Activated T-cell treated with anti-CD3 and anti-CD28 coated beads for 1 hour (primary cell): ENCODE measurements around the gene ADIRF.
"Not testable (repeated sequence)": the region's sequence is repeated elsewhere in the genome, so short reads cannot be mapped to it uniquely, and the experiment has no call there.

Experiments used
- DNase-seq: peaks from one replicate; pipeline ENCODE4 v3.0.0-alpha.2; 2020; ENCODE audit warnings: low read depth

ADIRF gene

DNA sequence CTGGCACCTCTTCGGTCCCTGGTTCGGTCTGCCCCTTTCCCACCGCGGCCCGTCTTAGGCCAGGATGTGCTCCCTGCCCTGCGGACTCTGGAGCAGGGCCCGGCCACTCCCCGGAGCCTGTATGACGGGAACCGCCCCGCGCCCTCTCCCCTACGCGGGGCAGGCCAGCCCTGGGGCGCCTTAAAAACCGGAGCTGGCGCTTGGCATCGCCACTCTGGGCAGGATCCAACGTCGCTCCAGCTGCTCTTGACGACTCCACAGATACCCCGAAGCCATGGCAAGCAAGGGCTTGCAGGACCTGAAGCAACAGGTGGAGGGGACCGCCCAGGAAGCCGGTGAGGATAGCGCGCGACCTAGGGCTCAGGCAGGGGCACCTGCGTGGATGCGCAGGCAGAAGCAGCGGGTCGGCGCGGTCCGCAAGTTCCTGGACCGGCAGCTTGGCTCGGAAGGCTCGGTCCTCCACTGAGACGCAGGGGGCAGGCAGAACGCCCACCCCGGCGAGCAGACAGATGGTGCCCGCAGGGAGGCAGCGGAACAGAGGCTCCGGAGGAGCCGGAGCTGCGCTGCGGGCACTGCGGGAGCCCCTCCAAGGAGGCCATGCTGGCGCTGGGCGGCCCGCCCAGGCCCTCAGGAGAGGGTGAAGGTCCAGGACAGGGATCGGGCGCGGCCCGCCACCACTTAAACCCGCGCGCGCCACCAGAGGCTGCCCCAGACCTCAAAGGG lies at the start of gene ADIRF:
TSS of gene ADIRF (plus strand) at position 212 of the 723 bp plus-strand sequence. CDS start at position 275, 63 bp downstream.
- DNase-seq: no peak

GRCh38 chr10:86922553-86922961 lies 45.7 kb upstream of the ADIRF start:
- no peak for DNase-seq

DNA sequence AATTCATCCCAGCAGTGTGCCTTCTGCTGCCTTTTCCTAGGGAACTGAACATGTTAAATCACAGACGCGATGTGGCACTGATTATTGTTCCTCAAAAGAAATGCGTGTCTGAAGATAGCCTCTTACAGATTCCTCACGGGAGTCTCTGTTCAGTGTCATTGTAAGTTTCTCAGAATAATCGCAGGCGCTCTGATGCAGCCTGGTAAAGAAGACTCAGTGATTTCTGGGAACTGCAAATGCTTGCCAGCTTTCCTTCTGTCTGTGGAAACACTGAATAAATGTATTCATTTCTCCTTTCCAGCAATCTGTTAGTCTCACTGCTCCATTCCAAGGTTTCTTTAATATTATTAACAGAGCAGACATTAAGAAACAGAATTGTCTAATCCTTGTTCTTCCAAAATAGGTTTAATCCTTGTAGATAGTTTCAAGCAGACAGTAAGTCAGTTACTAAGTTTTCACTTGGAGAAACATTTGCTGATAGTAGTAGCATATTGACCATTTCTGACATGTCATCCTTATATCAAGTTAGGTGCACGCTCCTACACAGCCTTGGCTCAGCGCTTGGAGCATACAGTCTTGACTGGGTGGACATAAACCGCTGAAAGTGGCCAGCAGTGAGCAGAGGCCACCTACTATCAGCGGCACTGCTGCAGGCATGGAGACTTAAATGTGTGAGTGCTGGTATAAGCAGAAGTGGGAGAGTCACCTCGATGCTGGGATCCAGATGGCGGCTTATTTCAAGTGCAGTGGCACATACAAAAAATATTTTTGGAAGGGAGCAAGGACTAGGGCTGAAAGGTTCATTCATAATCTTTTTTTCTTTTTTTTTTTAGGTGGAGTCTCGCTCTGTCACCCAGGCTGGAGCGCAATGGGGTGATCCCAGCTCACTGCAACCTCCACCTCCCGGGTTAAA lies 38.6 kb upstream of the ADIRF start:
- no peak for DNase-seq

- DNase-seq: no peak
Measured at GRCh38 chr10:86931872-86932271, 36.4 kb upstream of the ADIRF start.

- DNase-seq: no peak
Measured at GRCh38 chr10:86932674-86933073, 35.6 kb upstream of the ADIRF start.

GRCh38 chr10:86934162-86934711 lies 34.0 kb upstream of the ADIRF start:
- not testable (repeated sequence) for DNase-seq

DNA sequence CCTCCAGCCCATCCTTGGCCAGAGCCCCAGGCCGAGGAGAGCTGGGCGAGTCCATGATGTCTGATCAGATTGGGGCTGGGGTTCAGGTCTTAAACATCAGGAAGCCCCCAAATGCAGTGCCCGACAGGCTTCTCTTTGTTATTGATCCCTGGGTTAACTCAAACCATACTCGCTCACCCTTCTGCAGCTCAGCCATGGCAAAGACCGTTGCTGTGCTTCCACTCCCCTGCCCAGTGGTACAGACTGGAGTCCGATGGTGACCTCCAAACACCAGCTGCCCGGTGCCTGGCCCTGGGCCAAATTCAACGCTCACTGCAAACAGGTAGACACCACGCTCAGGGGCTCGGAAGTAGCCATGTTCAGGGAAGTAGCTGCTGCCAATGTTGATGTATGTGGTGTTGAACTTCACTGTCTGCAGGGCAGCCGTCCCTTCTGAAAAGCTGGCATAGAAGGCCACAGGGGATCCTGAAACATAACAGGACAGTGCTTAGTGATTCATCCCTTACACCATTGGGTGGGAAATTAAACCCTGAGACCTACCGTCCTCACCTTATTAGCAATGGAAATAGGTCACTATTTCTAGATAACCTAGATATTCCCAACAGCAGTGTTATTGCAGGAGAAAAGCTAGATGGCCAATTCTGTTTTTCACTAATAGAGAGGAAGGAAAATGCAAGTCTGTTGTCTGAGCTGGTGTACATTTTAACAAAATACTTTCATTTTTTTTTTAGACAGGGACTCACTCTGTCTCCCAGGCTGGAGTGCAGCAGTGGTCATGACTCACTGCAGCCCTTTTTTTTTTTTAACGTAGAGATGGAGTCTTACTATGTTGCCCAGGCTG lies 31.4 kb upstream of the ADIRF start:
- no peak for DNase-seq

DNA sequence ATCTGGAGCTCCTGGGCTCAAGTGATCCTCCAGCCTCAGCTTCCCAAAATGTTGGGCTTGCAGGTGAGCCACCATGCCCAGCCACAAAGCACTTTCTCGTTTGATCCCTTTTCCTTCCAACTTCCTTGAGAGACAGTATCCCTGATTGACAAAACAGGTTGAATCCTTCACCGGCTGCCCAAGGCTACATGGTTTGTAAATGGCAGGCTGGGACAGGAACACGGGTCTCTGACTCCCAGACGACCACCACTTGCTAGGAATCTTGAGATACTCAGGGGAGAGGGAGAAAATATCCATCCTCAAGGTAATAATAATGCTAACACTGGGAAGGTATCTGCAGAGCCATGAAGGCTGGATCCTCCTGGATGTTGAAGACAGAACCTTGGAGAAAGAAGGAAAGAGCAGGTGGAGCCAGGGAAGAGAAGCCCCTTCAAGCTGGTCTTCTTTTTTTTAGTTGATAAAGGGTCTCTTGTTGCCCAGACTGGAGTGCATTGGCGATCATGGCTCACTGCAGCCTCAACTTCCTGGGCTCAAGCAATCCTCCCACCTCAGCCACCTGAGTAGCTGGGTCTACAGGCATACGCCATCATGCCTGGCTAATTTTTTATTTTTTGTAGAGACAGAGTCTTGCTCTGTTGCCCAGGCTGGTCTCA lies 30.7 kb upstream of the ADIRF start:
- no peak for DNase-seq

- DNase-seq: no peak
Measured at GRCh38 chr10:86938260-86938659, 30.0 kb upstream of the ADIRF start.

DNA sequence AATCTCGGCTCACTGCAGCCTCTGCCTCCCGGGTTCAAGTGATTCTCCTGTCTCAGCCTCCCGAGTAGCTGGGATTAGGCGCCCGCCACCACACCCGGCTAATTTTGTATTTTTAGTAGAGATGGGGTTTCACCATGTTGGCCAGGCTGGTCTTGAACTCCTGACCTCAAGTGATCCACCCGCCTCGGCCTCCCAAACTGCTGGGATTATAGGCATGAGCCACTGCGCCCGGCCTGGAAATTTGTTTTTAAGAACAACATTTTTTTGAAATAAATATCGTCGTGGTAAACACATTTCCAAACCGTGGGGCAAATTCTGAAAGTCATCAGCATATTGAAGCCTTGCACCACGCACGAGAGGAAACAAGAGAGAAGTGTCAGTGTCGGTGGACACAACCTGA lies 28.2 kb upstream of the ADIRF start:
- DNase-seq: not testable (repeated sequence)

GRCh38 chr10:86940677-86941076 lies 27.6 kb upstream of the ADIRF start:
- no peak for DNase-seq

- DNase-seq: no peak
Measured at GRCh38 chr10:86941426-86941825, 26.9 kb upstream of the ADIRF start.

GRCh38 chr10:86941991-86942421 lies 26.3 kb upstream of the ADIRF start:
- no peak for DNase-seq

DNA sequence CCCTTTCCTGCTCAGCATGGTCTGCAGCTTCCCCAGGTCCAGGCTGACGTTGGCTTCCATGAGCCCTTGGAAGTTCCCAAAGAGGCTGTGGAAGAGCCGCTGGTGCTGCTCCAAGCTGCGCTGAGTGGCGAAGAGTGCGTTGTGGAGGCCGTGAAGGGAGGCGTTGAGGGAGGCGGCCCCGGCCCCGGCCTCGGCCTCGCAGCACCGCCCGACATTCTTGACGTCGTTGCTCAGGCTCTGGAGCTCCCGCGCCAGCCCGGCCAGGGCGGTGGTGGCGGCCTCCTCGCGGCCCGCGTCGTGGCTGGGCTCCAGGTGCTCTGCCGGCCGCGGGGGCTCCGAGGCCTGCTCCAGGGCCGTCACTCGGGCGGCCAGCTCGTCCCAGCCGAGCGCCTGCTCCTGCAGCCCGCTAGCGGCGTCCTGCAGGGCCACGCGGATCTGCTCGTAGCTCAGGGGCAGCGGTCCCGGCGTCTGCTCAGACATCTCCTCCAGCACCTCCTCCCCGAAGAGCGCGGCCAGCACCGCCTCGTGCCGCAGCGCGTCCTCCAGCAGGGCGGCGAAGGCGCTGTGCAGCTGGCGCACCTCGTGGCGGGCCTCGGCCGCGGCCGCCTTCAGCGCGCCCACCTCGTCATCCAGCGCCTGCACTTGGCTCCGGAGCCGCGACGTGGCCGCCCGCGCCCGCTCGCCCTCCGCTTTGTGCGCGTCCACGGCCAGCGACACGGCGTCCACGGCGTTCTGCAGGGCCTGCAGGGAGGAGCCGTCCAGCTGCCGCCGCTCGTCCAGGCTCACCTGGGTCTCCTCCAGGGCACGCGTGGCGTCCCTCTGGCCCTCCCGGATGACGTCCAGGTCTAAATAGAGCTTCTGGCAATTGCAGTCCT lies 25.6 kb upstream of the ADIRF start:
- no peak for DNase-seq

- DNase-seq: no peak
Measured at GRCh38 chr10:86943316-86944030, 24.8 kb upstream of the ADIRF start.

DNA sequence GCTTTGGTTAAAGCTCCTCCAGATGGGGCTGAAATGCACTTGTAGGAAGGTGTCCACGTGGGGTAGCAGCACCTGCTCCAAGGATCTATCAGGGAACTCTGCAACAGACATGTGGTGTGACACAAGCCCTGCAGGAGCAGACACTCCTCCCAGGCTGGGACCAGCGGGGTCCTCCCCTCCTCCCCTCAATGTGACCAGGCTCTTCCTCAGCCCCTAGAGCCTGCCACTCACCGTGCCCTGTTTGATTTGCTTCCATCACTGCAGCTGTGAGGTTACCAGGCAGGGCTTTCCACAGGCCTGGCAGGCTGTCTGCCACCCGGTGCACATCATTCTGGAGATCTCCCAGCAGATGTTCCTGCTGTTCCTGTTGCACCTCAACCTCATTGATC lies 24.3 kb upstream of the ADIRF start:
- DNase-seq: no peak

DNA sequence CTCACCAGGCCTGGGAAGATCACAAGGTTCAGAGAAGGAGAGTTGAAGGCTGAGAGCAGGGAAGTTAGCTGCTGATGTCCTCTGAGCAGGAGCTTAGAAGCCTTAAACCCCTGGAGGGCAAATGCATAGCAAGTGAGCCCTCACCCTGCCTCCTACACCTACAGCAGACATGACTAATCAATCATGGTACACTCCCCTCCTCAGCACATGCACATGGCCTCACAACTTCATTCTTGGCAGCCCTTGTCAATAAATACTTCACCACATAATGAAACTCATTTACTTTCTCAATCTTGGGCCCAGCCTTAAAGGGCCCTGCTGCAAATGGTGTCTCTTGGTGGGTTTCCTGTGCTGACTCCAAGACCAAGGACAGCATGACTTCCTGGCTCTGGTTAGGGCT lies 23.8 kb upstream of the ADIRF start:
- no peak for DNase-seq

- no peak for DNase-seq
Measured at GRCh38 chr10:86944907-86945306, 23.4 kb upstream of the ADIRF start.

DNA sequence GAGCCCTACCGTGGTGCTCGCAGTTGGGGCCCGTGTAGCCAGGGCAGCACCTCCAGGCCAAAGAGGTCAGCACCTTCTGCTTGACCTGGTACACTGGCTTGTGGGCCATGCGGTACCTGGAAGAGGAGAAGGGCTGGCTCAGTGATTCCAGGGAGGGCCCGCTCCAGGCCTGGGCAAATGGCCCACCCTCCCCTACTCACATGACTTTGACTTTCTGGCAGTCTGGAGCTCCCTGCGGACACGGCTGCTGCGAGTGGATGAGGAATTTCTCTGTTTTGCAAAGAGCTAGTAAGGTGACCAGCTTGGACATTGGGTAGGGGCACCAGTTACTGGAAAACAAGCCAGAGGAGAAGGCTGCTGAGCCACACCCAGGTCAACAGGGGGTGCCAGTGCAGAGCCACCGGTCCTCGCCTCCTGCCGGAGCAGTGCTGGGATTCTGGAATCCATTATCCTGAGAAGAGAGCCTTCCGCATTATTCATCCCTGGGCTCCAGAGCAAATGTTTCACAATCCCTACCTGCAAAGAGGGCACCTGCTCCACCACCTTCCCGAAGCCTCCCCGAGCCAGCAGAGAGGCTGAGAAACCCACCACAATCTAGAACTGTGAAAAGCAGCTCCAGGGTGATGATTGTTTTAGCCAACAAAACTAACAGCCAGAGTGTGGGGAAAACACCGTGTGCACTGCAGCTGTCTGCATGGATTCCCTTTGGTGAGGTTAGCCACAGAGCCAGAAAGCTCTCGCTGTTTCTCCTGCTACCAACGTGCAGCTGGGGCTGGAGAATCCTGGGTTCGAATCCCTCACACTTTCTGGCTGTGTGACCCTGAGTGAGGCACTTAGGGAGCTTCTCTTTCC lies 22.7 kb upstream of the ADIRF start:
- DNase-seq: no peak
